Kidney (tissue), 14 donors: Measurements from ENCODE around the gene SNX9. TPM values are rescaled to one million over a fixed set of nuclear protein-coding genes. Genes with fewer than 3 reads are reported as not detected.

Experiments
- DNase-seq, 5 donors: peaks; one replicate each; pipeline ENCODE4 v3.0.0-alpha.2; 2013 to 2020
- FAIRE-seq: peaks from 2 replicates; lab custom pipeline; 2012; peaks lifted over from hg19 to GRCh38; lab: Jason Lieb, UNC
- H3K27ac ChIP-seq, 2 donors: one replicate each; pipeline ENCODE4 v1.7.0; 2013; ENCODE audit warnings: low read depth in 2 of 2, low read length in 2 of 2, inconsistent platforms in 1 of 2
- H3K27me3 ChIP-seq: one replicate; pipeline ENCODE4 v1.7.1; 2013; ENCODE audit warnings: low read length, inconsistent platforms; ENCODE audit not compliant: control insufficient read depth, insufficient read depth
- H3K36me3 ChIP-seq, 3 donors: one replicate each; pipeline versions ENCODE4 v1.7.0 to v1.7.1; 2013; ENCODE audit warnings: low read length in 3 of 3, control low read depth in 1 of 3, inconsistent platforms in 1 of 3; ENCODE audit not compliant: insufficient read depth in 3 of 3, control insufficient read depth in 2 of 3
- H3K4me1 ChIP-seq, 3 donors: one replicate each; pipeline versions ENCODE4 v1.7.0 to v1.7.1; 2013; ENCODE audit warnings: low read length in 3 of 3, inconsistent platforms in 1 of 3, low read depth in 1 of 3; ENCODE audit not compliant: control insufficient read depth in 2 of 3, insufficient read depth in 2 of 3
- H3K4me3 ChIP-seq, 3 donors: one replicate each; pipeline versions ENCODE4 v1.7.0 to v1.8.1; 2013; ENCODE audit warnings: low read length in 3 of 3, control low read depth in 1 of 3, inconsistent platforms in 1 of 3
- H3K9ac ChIP-seq, 3 donors: one replicate each; pipeline versions ENCODE4 v1.7.0 to v1.7.1; 2013; ENCODE audit warnings: low read length in 3 of 3, control low read depth in 1 of 3, inconsistent platforms in 1 of 3
- H3K9me3 ChIP-seq, 3 donors: one replicate each; pipeline versions ENCODE4 v1.7.0 to v1.7.1; 2013; ENCODE audit warnings: low read length in 3 of 3, control low read depth in 1 of 3, inconsistent platforms in 1 of 3; ENCODE audit not compliant: control insufficient read depth in 2 of 3, insufficient read depth in 1 of 3
- intact Hi-C: fragments of 100-400 bp; cut with DNase I; formaldehyde crosslinking; loops from one replicate; pipeline ENCODE4 v1.11.1; 2022
- polyA plus RNA-seq: library from polyadenylated mRNA; stranded (reverse); fragments of 350-450 nt; fragmentation: Illumina TruSeq; extraction: RNeasy Lipid Tissue Mini Kit (QIAGEN cat#74804); gene quantifications from one replicate; pipeline ENCODE4 v1.2.3, GENCODE V29; 2014; ENCODE audit warnings: low read depth, low replicate concordance; ENCODE audit not compliant: insufficient read depth
- total RNA-seq: library from RNA; stranded (reverse); fragmentation: NEBNext Ultra II Directional; extraction: Animal tissue kit (Norgen Biotek cat#: 25700); gene quantifications from one replicate; pipeline ENCODE4 v1.2.1, GENCODE V29; 2021
- TF ChIP-seq, protein P1 (sequence below): IDR thresholded peaks from 3 replicates; pipeline ENCODE4 v1.5.1; 2012; ENCODE audit warnings: mild to moderate bottlenecking, moderate library complexity, borderline replicate concordance; ENCODE audit not compliant: insufficient read depth; ENCODE audit errors: extremely low read depth
- donor health status: control.
- donor health status: control.
- donor health status: control.
- donor health status: control.
- donor health status: control.
- donor health status: DM: yes; HTN: yes; CAD: no.
- donor health status: Normal renal cell carcinoma (clear cell type).

SNX9 gene
- total and polyA plus RNA-seq, 2 donors from 2014 or later = 25.2 to 49.3 TPM

DNA sequence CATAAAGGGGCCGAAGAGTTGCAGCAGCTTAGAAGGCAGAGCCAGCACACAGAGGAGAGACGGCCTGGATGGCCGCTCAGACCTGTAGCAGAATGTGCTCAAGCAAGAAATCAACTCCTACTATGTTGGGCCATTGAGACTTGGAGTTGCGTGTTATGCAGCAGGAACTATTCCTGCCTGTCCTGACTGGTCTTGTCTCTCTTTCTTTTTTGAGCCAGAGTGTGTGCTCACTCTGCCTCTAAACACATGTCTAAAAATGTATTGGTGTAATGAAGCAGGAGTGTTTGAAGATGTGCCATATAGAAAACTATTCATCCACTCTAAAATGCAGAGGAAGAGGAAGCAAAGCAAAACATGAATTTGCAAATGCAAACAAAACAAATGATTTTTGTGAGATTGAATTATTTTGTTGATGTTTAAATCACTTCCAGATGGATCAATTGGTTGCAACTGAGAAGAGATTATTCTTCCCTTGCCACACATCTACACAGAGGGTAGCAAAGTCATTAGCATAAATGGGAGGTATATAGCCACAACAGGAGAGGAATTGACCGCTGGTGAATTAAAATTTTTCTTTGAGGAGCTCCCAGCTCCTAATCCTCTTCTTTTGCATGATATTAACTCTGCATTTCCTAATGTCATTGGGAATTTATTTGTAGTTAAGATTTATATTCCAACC is 138.2 kb downstream of the SNX9 start:
- Histone ChIP-seq H3K4me3 (no peak overlapping the region), H3K4me1 (no peaks in the 10 kb centered on the region), H3K27ac (no peak overlapping the region), H3K27me3 (no peaks in the 10 kb centered on the region), H3K36me3 (no peaks in the 10 kb centered on the region), H3K9ac (no peak overlapping the region), H3K9me3 (peaks cover 0 to 26% (median 0%) of the 10 kb centered on the region in 3 donors)
- TF ChIP-seq, protein P1, sequence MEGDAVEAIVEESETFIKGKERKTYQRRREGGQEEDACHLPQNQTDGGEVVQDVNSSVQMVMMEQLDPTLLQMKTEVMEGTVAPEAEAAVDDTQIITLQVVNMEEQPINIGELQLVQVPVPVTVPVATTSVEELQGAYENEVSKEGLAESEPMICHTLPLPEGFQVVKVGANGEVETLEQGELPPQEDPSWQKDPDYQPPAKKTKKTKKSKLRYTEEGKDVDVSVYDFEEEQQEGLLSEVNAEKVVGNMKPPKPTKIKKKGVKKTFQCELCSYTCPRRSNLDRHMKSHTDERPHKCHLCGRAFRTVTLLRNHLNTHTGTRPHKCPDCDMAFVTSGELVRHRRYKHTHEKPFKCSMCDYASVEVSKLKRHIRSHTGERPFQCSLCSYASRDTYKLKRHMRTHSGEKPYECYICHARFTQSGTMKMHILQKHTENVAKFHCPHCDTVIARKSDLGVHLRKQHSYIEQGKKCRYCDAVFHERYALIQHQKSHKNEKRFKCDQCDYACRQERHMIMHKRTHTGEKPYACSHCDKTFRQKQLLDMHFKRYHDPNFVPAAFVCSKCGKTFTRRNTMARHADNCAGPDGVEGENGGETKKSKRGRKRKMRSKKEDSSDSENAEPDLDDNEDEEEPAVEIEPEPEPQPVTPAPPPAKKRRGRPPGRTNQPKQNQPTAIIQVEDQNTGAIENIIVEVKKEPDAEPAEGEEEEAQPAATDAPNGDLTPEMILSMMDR = no peak
- DNase-seq (no peak), FAIRE-seq (no peak)
- intact Hi-C loops = no loop called here

- FAIRE-seq (no peak), DNase-seq (no peak)
- H3K4me3 ChIP-seq = no peak overlapping the region
- no peaks in the 10 kb centered on the region for H3K27me3 ChIP-seq
- no peak overlapping the region for H3K9ac ChIP-seq
- peaks cover 0 to 26% (median 0%) of the 10 kb centered on the region in 3 donors for H3K9me3 ChIP-seq
- TF ChIP-seq, protein P1 = no peak
- no peaks in the 10 kb centered on the region for H3K4me1 ChIP-seq
- no peak overlapping the region for H3K27ac ChIP-seq
- intact Hi-C loops = no loop called here
- H3K36me3 ChIP-seq = no peaks in the 10 kb centered on the region
These were observed 139.0 kb downstream of the SNX9 start for GRCh38 chr6:157961832-157962575.

GRCh38 chr6:157962601-157963302 is 139.7 kb downstream of the SNX9 start:
- DNase-seq = no peak
- no peak overlapping the region for H3K27ac ChIP-seq
- TF ChIP-seq, protein P1 = no peak
- no peak overlapping the region for H3K4me3 ChIP-seq
- no peak for FAIRE-seq
- no peaks in the 10 kb centered on the region for H3K4me1 ChIP-seq
- no peaks in the 10 kb centered on the region for H3K27me3 ChIP-seq
- H3K9ac ChIP-seq = no peak overlapping the region
- intact Hi-C loops = no loop called here
- peaks cover 0 to 24% (median 0%) of the 10 kb centered on the region in 3 donors for H3K9me3 ChIP-seq
- no peaks in the 10 kb centered on the region for H3K36me3 ChIP-seq
